LHCN-M2 (cell line): ENCODE results near the gene VAV3. TPM values are rescaled to one million over a fixed set of nuclear protein-coding genes. Genes with fewer than 3 reads are reported as not detected.

Source experiments
- DNase-seq: peaks from one replicate; pipeline ENCODE4 v3.0.0-alpha.2; 2012; ENCODE audit warnings: low read depth
- total RNA-seq: library from RNA; depleted of rRNA; stranded (reverse); fragments of >200 nt; gene quantifications from 2 replicates; pipeline ENCODE4 v1.2.3, GENCODE V29; 2014

Gene VAV3
- total RNA-seq, 1 experiment from 2014 or later, result 1.4 TPM

DNA sequence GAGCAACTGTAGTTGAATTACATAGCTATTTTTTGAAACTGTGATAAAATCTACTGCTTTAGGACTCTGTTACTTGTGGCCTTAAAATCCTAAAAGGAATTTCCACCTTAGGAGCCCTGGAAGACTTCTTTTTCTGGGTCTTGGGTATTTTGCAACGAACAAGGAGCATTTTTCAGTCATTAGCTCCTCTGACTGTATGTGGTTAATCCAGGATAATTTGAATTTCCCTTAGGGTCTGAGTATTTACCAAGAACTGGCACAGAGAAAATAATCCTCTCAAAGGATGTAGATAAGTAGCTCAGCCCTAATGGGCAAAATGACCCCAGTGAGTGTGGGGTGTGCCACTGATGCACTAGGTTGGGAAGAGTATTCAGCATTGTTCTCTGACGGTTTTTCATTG, 170.4 kb downstream of the VAV3 start:
- DNase-seq, result no peak

DNA sequence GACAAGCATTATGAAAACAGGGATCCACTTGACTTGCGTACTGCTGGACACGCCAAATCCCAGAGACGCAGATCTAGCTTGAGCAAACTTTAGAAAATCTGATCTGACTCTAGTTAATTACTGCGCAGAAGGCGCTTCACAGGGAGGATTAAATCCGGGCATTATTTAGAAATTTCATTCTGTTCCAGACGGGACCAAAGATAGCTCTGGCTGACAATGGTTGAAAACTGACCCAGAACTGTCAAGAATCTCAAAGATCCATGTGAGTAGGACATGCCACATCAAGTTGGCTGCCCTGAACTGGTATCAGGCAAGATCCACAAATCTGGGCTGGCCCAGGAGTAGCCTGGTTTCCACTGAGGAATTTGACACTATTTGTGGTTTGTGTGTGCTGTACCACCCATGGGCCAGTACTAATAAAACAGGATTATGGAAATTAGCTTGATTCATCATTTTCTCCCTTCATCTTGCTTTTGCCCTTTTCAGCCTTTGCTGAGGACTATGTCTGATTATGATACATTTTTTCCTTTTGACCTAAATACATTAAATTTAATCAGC, 171.0 kb downstream of the VAV3 start:
- peak; percentile 32 for DNase-seq

DNA sequence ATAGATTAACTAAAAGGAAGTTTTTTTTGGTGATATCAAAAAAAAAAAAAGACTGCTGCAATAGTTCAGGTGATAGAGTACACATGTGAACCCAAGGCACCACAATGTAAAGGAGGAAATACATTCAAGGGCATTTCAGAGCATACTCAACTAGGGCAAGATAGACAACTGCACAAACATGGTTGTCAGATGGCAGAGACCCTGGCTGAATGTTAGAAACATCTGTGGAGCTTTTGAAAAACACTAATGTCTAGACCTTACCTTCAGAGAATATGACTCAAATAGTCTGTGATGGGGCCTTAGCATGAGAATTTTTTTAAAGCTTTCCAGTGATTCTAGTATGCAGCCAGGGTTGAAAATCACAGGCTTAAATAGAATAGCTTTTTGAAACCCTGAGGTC, 173.6 kb downstream of the VAV3 start:
- no peak for DNase-seq

DNA sequence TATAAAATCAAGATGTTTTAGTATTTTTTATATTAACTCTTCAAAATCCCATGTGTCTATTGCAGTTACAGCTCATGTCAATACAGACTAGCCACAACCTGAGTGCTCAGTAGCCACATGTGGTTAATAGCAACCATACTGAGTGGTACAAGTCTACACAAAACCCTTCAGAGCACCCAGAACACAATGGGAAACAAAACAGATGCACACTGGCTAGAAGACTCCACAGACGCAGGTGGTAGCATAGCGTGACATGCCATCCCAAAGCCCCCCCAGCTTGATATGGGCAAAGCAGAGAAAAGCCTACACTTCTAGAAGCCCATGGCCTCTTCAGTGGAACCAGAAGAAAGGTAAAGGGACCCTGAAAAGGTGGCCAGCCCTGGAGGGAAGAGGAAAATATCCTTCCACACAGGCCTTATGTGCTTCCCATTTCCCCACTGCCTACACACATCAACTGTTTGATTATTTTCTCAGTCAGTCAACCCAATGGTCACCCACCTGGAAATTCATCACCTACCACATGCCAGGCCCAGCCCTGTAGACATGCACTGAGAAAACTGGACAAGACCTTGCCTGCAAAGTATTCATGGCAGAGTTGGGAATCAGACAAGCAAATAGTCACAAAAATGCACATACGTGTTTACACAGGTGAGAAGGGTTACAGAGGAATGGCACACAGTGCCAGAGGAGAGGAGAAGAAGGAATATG, 175.0 kb downstream of the VAV3 start:
- DNase-seq, result no peak

DNA sequence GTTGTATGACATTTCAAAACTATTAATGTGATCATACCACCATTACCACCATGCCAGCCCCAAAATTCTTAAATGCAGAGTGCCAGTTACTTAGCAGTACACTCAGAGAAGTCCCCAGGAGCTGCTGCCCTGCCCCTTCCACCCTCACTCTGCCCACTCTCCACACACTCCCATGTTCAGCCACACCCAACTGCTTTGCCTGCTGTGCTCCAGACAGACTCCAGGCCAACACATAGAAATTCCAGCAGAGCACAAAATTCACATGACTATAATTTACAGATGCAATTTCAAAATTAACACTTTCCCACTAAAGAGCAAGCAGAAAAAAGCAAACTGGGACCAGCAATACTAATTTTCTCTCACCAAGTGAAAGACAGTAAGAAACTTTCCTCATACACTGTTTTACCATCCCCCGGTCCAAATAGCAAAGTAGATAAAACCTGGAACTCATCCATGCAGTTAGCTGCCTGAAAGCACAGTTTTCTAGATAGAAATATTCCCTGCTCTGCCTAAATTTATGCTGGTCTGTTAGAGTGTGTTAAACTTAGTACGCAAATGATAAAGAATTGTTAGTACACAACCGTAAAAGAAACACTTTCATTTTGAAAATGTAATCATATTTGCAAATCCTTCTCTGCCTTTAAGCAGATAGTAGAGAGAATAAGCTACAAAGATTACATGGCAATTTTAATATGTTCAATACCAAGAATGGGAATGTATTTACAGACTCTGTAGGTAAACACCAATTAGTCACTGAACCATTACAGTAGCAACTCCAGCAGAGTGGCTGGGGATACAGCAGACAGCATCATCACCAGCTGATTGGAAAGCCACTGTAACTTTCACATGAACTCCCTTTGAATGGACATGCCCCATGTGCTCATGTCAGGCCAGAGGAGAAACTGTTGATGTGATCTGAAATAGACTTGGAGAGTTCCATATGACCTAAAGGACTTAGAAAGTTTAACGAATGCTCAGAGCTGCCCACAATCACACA, 176.5 kb downstream of the VAV3 start:
- DNase-seq, result no peak

DNA sequence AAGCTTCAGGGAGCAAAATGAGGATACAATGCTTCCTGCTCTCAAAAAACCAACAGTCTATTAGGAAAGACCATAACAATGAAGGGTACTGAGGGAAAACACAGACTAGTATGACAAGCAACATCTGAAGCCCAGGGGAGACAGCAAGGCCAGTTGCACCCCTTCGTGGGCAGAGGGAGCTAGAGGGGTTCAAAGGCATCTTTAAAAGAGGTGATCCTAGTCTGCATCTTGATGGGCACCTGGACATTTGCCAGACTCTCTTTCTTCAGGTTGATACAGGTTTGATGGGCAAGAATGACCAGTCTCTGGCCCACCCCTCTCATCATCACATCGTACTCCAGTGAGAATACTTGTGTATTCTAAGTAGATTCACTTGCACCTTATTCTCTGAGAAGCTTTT, 177.7 kb downstream of the VAV3 start:
- peak; percentile 13 for DNase-seq

DNA sequence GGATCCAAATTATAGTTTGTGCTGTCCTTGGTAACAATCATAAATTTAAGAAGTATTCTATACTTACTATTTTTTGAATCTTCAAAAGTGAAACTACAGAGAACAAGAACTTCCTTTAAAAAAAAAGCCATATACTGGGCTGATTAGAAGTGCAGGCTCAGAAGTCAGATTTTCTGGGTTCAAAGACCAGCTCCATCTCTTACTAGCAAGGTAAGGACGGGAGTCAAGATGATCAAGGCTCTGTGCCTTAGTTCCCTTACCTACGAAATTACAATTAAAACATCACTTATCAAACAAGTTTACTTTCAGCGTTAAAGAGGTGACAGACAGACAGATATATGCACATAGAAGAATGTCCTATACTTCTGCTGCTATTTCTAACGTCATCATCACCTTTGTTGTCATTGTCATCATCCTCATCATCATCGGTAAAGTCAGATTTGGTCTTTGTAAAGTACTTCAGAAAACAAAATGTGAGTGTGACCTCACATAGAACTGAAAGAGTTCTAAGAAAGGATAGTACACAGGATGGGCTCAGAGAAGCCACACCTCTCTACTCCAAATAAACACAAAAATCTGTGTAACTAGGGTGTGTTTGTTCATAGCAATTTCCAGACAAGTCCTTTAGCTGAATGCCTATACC, 178.7 kb downstream of the VAV3 start:
- no peak for DNase-seq

DNA sequence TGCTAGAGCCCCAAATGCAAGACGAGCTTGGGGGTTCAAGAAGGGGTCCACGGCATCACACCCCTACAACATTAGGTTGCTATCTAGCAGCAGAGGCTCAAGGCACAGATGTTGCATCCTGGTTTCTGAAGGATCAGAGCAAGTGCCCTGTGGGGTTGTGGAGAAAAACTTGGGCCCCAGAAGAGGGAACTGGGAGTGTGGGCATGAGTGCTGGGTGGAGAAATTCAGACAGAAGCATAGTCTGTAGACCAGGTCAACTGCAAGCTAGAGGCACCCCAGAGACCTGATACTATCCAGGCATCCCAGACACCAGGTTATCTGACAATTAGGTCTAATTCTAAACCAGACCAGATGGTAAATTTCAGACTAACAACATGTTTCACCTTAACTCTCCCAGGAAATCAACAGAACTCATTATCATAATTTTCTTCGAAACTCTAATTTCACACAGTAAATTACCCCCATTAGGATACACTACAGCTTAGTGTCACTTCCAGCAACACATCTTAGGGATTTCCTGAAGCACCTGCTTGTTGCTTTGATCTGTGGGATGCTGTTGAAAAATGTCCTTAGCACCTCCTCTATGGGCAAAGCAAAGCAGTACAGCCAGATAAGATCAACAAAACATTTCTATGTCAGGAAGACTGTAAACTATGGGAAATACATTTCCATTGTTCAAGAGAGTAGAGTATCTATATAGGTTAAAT, 179.3 kb downstream of the VAV3 start:
- DNase-seq, result no peak

DNA sequence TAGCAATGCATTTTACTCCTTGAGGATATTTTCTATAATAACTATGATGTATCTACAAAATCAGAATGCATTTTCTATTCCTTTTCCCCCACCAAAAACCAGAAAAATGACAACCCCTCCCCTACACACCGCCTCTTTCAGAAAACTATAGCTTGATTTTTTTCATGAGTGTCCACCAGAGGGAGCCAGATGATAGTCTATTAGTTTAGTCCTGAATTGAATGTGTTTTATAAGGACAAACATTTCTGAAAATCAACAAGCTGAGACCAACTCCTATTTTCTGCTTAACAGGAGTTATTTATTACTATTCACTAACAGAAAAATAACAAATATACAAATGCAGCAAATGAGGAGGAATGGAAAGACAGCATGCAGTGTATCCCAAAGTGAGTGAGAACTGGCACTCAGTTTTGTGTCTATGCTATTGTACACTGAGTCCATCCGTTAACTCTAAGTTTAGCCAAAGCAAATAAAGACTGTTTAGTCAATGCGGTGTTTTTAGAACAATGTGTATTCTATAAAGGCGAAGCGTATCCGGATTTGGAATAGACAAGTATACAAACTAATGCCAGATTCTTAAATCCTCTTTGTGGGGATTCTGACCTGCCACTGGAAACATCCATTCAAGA, 182.6 kb downstream of the VAV3 start:
- DNase-seq, result peak; percentile 56

DNA sequence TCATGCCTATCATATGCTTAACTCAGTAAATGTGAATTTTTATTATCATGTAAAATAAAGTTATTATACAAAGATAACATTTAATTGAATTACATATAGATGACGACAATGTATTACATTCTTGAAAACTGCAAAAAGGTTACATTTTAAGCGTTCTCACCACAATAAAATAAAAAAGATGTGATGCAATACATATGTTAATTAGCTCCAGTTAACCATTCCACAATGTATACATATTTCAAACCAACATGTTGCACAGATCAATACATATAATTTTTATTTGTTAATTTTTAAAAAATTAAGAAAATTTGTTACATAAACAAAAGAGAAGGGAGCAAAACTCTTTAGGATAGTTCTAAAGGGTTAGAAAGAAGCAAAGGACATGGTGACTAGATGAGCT, 183.7 kb downstream of the VAV3 start:
- DNase-seq, result no peak

DNA sequence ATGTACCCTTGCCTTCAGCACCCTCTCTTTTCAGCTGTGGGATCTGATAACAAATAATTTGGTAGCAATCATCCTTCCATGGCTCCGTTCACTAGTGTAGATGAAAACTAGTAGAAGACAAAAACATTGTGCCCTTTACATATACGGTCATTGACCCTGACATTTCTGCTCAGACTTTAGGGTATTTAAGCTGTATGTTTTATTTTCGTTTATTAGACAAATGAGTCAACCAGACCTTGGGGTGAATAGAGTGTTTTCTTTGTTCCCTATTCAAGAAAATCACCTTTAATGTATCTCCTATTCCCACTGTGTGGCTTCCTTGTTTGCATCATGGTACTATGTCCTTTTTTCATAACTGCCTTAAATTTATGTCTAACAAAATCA, 187.3 kb downstream of the VAV3 start:
- DNase-seq, result no peak

DNA sequence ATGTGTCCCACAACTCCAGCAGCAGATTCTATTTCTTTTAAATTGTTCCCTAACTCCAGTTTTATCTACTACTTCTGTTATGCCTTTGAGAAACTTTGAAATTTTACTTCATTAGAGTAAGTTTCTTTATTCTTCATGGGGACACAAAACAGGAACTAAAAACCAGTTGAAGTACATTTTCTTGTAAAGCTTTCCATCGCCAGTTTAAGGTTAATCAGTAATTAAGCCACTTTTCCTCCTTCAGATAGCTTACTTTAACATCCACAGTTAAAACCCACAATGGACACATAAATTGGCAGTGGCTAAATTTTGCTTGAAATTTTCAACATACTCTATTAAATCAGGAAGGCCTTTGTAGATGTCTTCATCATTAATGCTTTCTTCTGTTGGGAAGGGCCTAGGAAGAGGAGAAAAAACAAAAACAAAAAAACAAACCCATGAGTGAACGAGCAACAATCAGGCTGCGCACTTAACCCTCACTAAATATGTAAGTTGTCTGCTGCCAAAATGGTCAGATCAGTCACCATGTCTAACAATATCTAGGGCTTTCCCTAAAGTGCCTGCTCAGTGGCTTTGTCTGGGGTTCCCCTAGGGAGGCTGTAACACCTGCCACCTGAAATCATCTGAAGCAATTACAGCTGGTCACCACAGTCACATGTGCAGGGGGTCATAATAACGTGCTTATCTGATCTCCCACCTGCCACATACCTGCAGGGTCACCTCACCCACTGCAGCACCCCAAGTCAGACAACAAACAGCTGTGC, 187.9 kb downstream of the VAV3 start:
- no peak for DNase-seq

DNA sequence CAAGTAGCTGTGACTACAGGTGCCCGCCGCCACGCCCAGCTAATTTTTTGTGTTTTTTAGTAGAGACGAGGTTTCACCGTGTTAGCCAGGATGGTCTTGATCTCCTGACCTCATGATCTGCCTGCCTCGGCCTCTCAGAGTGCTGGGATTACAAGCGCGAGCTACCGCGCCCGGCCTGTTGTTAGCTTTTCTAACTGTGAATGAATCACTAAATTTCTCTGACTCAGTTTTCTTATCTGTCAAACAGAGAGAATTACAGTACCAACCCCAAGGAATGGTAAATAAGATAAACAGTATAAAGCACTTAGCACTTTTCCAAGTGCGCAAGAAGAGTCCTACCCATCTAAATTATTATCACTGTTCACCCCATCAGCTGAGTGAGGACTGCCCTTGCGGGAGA, 193.6 kb downstream of the VAV3 start:
- DNase-seq, result no peak

DNA sequence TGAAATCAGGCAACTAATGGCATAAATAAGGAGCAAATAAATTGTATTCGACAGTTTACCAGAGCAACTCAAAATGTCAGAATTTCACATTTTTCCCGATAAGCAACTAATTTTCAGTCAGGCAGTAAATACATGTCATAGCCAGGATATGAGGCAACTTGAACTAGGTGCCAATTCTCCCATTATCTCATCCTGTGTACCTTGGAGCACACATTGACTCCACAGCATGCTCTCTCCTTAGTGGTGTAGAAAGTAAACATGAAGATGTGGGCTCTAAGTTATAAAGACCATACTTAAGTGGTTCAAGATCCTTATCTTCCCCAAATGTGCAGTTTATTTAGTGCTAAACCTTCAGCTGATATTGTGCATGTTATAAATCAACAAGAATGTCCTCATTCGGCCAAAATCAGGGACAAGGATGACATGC, 197.8 kb downstream of the VAV3 start:
- no peak for DNase-seq

DNA sequence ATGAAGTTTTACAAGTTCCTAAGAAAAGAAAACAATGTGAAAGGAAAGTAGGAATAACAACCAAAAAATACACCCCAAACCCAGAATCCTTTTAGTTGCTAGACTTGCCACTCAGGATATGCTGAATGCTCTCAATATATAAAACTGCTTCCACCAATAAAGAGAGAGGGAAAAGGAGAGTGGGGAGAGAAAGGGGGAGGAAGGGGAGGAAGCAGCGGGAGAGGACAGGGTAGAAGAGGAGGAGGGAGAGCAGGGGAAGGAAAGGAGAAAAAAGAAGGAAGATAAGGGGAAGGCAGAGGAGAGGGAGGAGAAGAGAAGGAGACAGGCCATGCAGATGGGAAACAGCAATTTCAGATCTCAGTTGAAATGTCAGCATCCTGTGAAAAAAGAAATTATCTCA, 198.4 kb downstream of the VAV3 start:
- DNase-seq, result no peak

DNA sequence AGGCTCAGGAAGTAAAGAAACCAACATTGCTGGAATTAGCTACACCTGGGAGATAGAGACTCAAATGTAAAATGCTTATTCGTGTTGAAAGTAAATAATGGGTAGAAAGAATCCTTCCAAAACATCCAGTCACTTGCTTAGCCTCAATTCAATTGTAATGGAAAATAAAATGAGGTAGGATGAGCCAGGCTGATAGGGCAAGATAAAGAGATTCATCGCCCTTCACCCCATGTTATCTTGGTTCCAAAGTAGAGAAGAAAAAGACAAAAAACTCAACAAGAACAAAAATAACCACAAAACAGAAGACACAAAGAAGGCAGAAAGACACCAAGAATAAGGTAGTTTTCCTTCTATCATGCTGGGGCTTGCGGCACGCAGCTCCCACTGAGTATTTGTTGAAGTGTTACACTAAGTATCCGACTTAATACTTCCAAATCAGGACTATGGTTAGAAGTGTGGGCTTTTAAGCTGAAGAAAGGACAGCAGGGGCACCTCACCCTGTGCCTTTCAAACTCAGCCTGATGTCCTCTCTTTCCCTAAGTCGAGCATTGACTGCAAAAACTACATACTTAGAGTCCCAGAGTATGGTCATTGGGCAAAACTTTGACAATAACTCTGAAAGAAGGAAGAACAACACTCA, 202.1 kb downstream of the VAV3 start:
- no peak for DNase-seq

DNA sequence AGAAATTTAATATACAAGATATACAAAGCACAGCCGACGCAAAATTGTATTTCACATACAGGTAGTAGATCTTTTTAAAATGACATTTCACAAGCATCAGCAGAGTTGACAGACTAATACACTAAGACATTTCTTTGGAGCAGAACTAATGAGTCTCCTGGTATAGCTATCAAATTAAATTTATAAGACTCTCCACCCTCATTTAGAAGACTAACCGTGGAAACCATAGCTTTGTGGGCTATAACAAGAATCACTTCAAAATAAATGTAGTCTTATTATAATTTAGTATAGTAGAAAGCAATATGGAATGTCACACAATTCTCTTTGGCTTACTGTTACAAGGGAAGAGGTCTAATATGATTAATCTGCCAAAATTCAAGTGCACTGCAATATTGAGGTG, 204.9 kb downstream of the VAV3 start:
- no peak for DNase-seq

DNA sequence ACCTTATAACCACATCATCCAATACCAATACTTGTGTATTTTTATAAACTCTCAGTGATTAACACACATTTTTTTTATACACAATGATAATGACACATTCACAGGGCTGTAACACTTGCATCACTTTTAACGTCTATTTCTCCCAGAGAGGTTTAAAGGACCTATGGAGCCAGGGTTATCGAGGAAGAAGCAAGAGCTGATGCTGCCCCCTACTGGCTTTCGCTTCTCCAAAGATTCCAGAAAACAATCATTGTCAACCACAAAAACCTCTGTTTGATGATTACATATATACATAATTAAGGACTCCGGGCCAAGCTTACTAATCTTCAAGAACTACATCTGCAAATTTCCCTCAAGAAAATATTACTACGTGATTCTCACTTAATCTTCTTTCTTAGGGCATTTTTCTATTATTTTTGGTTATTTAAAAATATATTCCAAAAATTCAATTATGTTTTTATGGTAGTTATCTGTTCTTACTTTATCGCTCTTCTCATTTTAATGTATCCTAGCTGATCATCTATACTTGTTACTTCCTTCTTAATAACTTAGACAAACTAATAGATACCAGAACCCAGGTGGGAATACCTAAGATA, 214.5 kb downstream of the VAV3 start:
- DNase-seq, result peak; percentile 64

DNA sequence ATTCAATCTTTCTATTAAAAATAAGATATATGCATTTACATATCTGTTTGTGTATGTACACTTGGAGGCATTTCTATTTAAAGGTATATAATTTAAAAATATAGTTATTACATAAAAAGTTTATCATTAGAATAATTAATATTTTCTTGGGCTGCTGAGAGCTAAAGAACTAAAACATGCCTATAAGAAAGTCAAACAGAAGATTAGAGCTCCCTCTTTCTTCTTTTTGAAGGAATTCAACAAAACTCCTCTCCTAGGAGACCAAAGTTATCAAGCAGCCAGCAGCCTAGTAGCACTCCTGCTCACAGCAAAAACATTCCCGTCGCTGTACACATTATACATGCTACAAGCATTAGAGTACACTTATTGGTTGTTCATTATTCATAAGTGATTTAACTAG, 216.4 kb downstream of the VAV3 start:
- DNase-seq, result peak; percentile 15
